ENCODE results near the gene RAP1A.

RAP1A gene
- 43.0 to 102 (median 65.7) reads per million in 9 experiments for total RNA-seq

- H3K36me3 Mint-ChIP-seq (ENCODE audit: insufficient read depth), result peaks cover 12% of the 10 kb centered on the region
- DNase-seq, result peak; percentile 87 to 91 (median 89)
- H3K27me3 Mint-ChIP-seq, result no peaks in the 10 kb centered on the region
- peak within 1 kb of the TSS; percentile 84 to 93 for H3K27ac Mint-ChIP-seq
- peak within 1 kb of the TSS; percentile 87 to 96 for H3K4me3 Mint-ChIP-seq
- no peaks in the 10 kb centered on the region for H3K9me3 Mint-ChIP-seq
- ATAC-seq (replicated peaks), result peak; percentile 77
- H3K4me1 Mint-ChIP-seq (ENCODE audit: low read depth in 2 of 2), result peaks cover 57 to 70% of the 10 kb centered on the region in 2 donors
Observed at GRCh38 chr1:111619635-111620440, at the start of gene RAP1A. Gene RAP1A, plus strand, starts transcription at chr1:111619789. Its CDS starts 71,572 bp downstream, at chr1:111691361.

GRCh38 chr1:111569913-111570312 lies 49.7 kb upstream of the RAP1A start:
- DNase-seq, result no peak
- H3K9me3 Mint-ChIP-seq, result no peaks in the 10 kb centered on the region
- H3K27ac Mint-ChIP-seq, result no peak overlapping the region
- no peaks in the 10 kb centered on the region for H3K27me3 Mint-ChIP-seq
- ATAC-seq (replicated peaks), result no peak
- no peaks in the 10 kb centered on the region for H3K36me3 Mint-ChIP-seq (ENCODE audit: insufficient read depth)
- H3K4me1 Mint-ChIP-seq (ENCODE audit: low read depth in 2 of 2), result peaks cover 8% of the 10 kb centered on the region in 2 donors
- no peak overlapping the region for H3K4me3 Mint-ChIP-seq

- H3K4me3 Mint-ChIP-seq, result no peak overlapping the region
Observed at GRCh38 chr1:111570781-111571181, 48.8 kb upstream of the RAP1A start.

GRCh38 chr1:111571239-111571638 lies 48.4 kb upstream of the RAP1A start:
- Mint-ChIP-seq H3K9me3 (no peaks in the 10 kb centered on the region), H3K36me3 (ENCODE audit: insufficient read depth) (no peaks in the 10 kb centered on the region), H3K27me3 (no peaks in the 10 kb centered on the region), H3K27ac (no peak overlapping the region), H3K4me1 (ENCODE audit: low read depth in 2 of 2) (peaks cover 6 to 8% of the 10 kb centered on the region in 2 donors), H3K4me3 (no peak overlapping the region)
- DNase-seq (no peak), ATAC-seq (replicated peaks) (no peak)

More at GRCh38 chr1:111570781-111571181, 48.8 kb upstream of the RAP1A start:
- H3K27me3 Mint-ChIP-seq, result no peaks in the 10 kb centered on the region
- DNase-seq, result peak; percentile 30 to 58 (median 39)
- no peaks in the 10 kb centered on the region for H3K9me3 Mint-ChIP-seq
- H3K36me3 Mint-ChIP-seq (ENCODE audit: insufficient read depth), result no peaks in the 10 kb centered on the region
- peak; percentile 67 for ATAC-seq (replicated peaks)
- H3K27ac Mint-ChIP-seq, result no peak overlapping the region
- H3K4me1 Mint-ChIP-seq (ENCODE audit: low read depth in 2 of 2), result peaks cover 6 to 8% of the 10 kb centered on the region in 2 donors

GRCh38 chr1:111571987-111572386 lies 47.6 kb upstream of the RAP1A start:
- no peak overlapping the region for H3K4me3 Mint-ChIP-seq
- no peak overlapping the region for H3K27ac Mint-ChIP-seq
- ATAC-seq (replicated peaks), result no peak
- H3K9me3 Mint-ChIP-seq, result no peaks in the 10 kb centered on the region
- no peaks in the 10 kb centered on the region for H3K36me3 Mint-ChIP-seq (ENCODE audit: insufficient read depth)
- peaks cover 6 to 8% of the 10 kb centered on the region in 2 donors for H3K4me1 Mint-ChIP-seq (ENCODE audit: low read depth in 2 of 2)
- no peaks in the 10 kb centered on the region for H3K27me3 Mint-ChIP-seq
- DNase-seq, result no peak

GRCh38 chr1:111576547-111576946 lies 43.0 kb upstream of the RAP1A start:
- Mint-ChIP-seq H3K4me3 (no peak overlapping the region), H3K9me3 (no peaks in the 10 kb centered on the region), H3K36me3 (ENCODE audit: insufficient read depth) (no peaks in the 10 kb centered on the region), H3K27me3 (no peaks in the 10 kb centered on the region), H3K4me1 (ENCODE audit: low read depth in 2 of 2) (peaks cover 2 to 5% of the 10 kb centered on the region in 2 donors), H3K27ac (no peak overlapping the region)
- ATAC-seq (replicated peaks), result no peak
- no peak for DNase-seq

- no peak overlapping the region for H3K4me3 Mint-ChIP-seq
- H3K36me3 Mint-ChIP-seq (ENCODE audit: insufficient read depth), result no peaks in the 10 kb centered on the region
- H3K27ac Mint-ChIP-seq, result no peak overlapping the region
- ATAC-seq (replicated peaks) (no peak), DNase-seq (no peak)
- no peaks in the 10 kb centered on the region for H3K27me3 Mint-ChIP-seq
- H3K4me1 Mint-ChIP-seq (ENCODE audit: low read depth in 2 of 2), result peaks cover 7 to 16% of the 10 kb centered on the region in 2 donors
- no peaks in the 10 kb centered on the region for H3K9me3 Mint-ChIP-seq
Observed at GRCh38 chr1:111577814-111578213, 41.8 kb upstream of the RAP1A start.

GRCh38 chr1:111581166-111581565 lies 38.4 kb upstream of the RAP1A start:
- Mint-ChIP-seq H3K27ac (no peak overlapping the region), H3K9me3 (no peaks in the 10 kb centered on the region), H3K4me3 (no peak overlapping the region), H3K36me3 (ENCODE audit: insufficient read depth) (no peaks in the 10 kb centered on the region), H3K4me1 (ENCODE audit: low read depth in 2 of 2) (peaks cover 7 to 17% of the 10 kb centered on the region in 2 donors), H3K27me3 (no peaks in the 10 kb centered on the region)
- ATAC-seq (replicated peaks) (no peak), DNase-seq (no peak)

- no peak for DNase-seq
- peak overlapping the region in 1 of 2 donors; percentile 82 for H3K27ac Mint-ChIP-seq
- no peaks in the 10 kb centered on the region for H3K9me3 Mint-ChIP-seq
- no peak overlapping the region for H3K4me3 Mint-ChIP-seq
- H3K27me3 Mint-ChIP-seq, result no peaks in the 10 kb centered on the region
- no peaks in the 10 kb centered on the region for H3K36me3 Mint-ChIP-seq (ENCODE audit: insufficient read depth)
- no peak for ATAC-seq (replicated peaks)
- peaks cover 7 to 17% of the 10 kb centered on the region in 2 donors for H3K4me1 Mint-ChIP-seq (ENCODE audit: low read depth in 2 of 2)
Observed at GRCh38 chr1:111582016-111582415, 37.6 kb upstream of the RAP1A start.

- no peak for DNase-seq
- peak; percentile 42 for ATAC-seq (replicated peaks)
- Mint-ChIP-seq H3K27me3 (no peaks in the 10 kb centered on the region), H3K4me3 (no peak overlapping the region), H3K4me1 (ENCODE audit: low read depth in 2 of 2) (peaks cover 7 to 17% of the 10 kb centered on the region in 2 donors), H3K27ac (peak overlapping the region in 1 of 2 donors; percentile 82), H3K9me3 (no peaks in the 10 kb centered on the region), H3K36me3 (ENCODE audit: insufficient read depth) (no peaks in the 10 kb centered on the region)
Observed at GRCh38 chr1:111582644-111583618, 36.7 kb upstream of the RAP1A start.

GRCh38 chr1:111585447-111586086 lies 34.0 kb upstream of the RAP1A start:
- H3K27me3 Mint-ChIP-seq, result no peaks in the 10 kb centered on the region
- no peaks in the 10 kb centered on the region for H3K36me3 Mint-ChIP-seq (ENCODE audit: insufficient read depth)
- no peak for ATAC-seq (replicated peaks)
- no peak overlapping the region for H3K27ac Mint-ChIP-seq
- no peak overlapping the region for H3K4me3 Mint-ChIP-seq
- peaks cover 7 to 17% of the 10 kb centered on the region in 2 donors for H3K4me1 Mint-ChIP-seq (ENCODE audit: low read depth in 2 of 2)
- no peaks in the 10 kb centered on the region for H3K9me3 Mint-ChIP-seq
- DNase-seq, result no peak

- no peaks in the 10 kb centered on the region for H3K9me3 Mint-ChIP-seq
- ATAC-seq (replicated peaks) (no peak), DNase-seq (no peak)
- H3K27me3 Mint-ChIP-seq, result no peaks in the 10 kb centered on the region
- H3K27ac Mint-ChIP-seq, result no peak overlapping the region
- no peaks in the 10 kb centered on the region for H3K36me3 Mint-ChIP-seq (ENCODE audit: insufficient read depth)
- no peak overlapping the region for H3K4me3 Mint-ChIP-seq
- H3K4me1 Mint-ChIP-seq (ENCODE audit: low read depth in 2 of 2), result peaks cover 5 to 14% of the 10 kb centered on the region in 2 donors
Observed at GRCh38 chr1:111586112-111586511, 33.5 kb upstream of the RAP1A start.
